HEK293T (cell line): ENCODE measurements around the gene GATA6.

ENCODE experiments used
- ARNT ChIP-seq: fragments of 450-650 bp; IDR thresholded peaks from 2 replicates; pipeline ENCODE4 v1.6.1; 2017; ENCODE audit warnings: mild to moderate bottlenecking
- ELF4 ChIP-seq: fragments of 450-650 bp; IDR thresholded peaks from 2 replicates; pipeline ENCODE4 v1.6.1; 2017; ENCODE audit warnings: antibody characterized with exemption
- FOXM1 ChIP-seq: fragments of 450-650 bp; IDR thresholded peaks from 2 replicates; pipeline ENCODE4 v1.6.1; 2017; ENCODE audit warnings: mild to moderate bottlenecking, borderline replicate concordance
- SP1 ChIP-seq: fragments of 450-650 bp; IDR thresholded peaks from 2 replicates; pipeline ENCODE4 v1.6.1; 2017
- ZNF384 ChIP-seq: fragments of 450-650 bp; IDR thresholded peaks from 2 replicates; pipeline ENCODE4 v1.6.1; 2016
- TF ChIP-seq, protein P1 (sequence below): fragments of 450-650 bp; IDR thresholded peaks from 2 replicates; pipeline ENCODE4 v1.6.1; 2016

DNA sequence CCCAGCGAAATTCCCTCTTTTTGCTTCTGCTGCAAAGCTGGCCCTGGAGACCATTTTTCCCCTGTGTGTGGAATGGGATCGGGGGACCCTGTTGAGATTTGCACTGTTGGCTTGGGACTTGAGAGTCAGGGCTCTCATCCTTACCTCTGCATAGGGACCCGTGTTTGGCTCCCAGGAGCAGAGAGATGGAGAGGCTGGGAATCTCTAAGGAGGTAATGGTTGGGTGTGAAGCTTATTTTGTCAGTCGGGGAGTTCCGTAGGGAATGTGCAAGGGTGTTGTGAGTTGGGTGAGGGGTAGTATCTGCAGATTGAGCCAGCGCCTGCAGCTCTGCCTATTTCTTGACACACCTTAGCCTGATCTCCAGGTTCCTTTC lies 4.5 kb downstream of the GATA6 start:
- no peak for TF ChIP-seq FOXM1
- TF ChIP-seq, protein P1, sequence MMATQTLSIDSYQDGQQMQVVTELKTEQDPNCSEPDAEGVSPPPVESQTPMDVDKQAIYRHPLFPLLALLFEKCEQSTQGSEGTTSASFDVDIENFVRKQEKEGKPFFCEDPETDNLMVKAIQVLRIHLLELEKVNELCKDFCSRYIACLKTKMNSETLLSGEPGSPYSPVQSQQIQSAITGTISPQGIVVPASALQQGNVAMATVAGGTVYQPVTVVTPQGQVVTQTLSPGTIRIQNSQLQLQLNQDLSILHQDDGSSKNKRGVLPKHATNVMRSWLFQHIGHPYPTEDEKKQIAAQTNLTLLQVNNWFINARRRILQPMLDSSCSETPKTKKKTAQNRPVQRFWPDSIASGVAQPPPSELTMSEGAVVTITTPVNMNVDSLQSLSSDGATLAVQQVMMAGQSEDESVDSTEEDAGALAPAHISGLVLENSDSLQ = no peak
- no peak for TF ChIP-seq ELF4
- TF ChIP-seq ARNT = no peak
- TF ChIP-seq ZNF384 = no peak
- no peak for TF ChIP-seq SP1
